IPS DF 6.9 (cell line): ENCODE results near the gene UBE2L6.

Source experiments
- DNase-seq: peaks from one replicate; pipeline ENCODE4 v3.0.0-alpha.2; 2013; ENCODE audit warnings: low read depth, low spot score
- H3K27ac ChIP-seq: one replicate; pipeline ENCODE4 v1.5.1; 2013; ENCODE audit warnings: low read length, control low read depth
- H3K27me3 ChIP-seq: 2 replicates; pipeline ENCODE4 v1.6.1; 2013; ENCODE audit warnings: mild to moderate bottlenecking, low read length; ENCODE audit not compliant: control insufficient read depth, insufficient read depth
- H3K36me3 ChIP-seq: 2 replicates; pipeline ENCODE4 v1.6.1; 2013; ENCODE audit warnings: low read length; ENCODE audit not compliant: control insufficient read depth, insufficient read depth
- H3K4me1 ChIP-seq: 2 replicates; pipeline ENCODE4 v1.6.1; 2013; ENCODE audit warnings: low read length; ENCODE audit not compliant: control insufficient read depth, insufficient read depth
- H3K4me3 ChIP-seq: 2 replicates; pipeline ENCODE4 v1.5.1; 2013; ENCODE audit warnings: mild to moderate bottlenecking, low read length
- H3K9me3 ChIP-seq: 2 replicates; pipeline ENCODE4 v1.6.1; 2013; ENCODE audit warnings: low read length, inconsistent platforms; ENCODE audit not compliant: control insufficient read depth, insufficient read depth
- WGBS: extraction: QIAGEN DNeasy Blood & Tissue Kit; methylation state at CpG from one replicate; pipeline ENCODE4 v1.1.7; 2013; ENCODE audit warnings: mixed read lengths, missing lambda C conversion rate; ENCODE audit not compliant: insufficient read length, insufficient coverage; 5-methylcytosine and 5-hydroxymethylcytosine counted together

The UBE2L6 gene

DNA sequence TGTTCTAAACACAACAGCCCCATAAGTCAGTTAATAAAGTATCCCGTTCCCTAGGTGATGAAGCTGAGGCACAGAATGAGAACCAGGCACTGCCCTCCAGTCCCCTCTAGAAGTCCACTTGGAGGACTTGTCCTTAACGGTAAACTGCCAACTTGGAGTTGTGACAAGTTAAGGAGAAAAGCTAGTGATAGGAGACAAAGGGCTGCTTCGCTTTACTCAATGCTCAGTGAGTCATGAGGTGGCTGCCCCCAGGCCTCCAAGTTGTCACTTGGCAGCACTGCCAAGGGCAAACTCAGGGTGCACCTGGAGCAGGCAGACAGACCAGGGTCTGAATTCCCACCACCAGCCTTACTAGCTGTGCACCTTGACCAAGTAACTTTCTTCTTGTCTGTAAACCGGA, 65.5 kb downstream of the UBE2L6 start:
- no CpG with 5 or more reads among the region's 4 CpGs for WGBS
- Histone ChIP-seq H3K4me1 (peaks cover 12% of the 10 kb centered on the region), H3K4me3 (no peak overlapping the region), H3K36me3 (0 out of 2 replicates have a peak, but pooled peaks cover 4% of the 10 kb centered on the region), H3K27me3 (no peaks in the 10 kb centered on the region), H3K9me3 (no peaks in the 10 kb centered on the region), H3K27ac (no peak overlapping the region)
- DNase-seq: no peak
